HL-60 (cell line): ENCODE results near the gene APOL2.

Source experiments
- CTCF ChIP-seq: IDR thresholded peaks from one replicate; pipeline ENCODE4 v1.5.1; 2011; ENCODE audit warnings: low read length, control low read depth, inconsistent platforms; ENCODE audit not compliant: insufficient read depth
- GABPA ChIP-seq: IDR thresholded peaks from 2 replicates; pipeline ENCODE4 v1.6.1; 2012; ENCODE audit warnings: low read depth
- POLR2AphosphoS5 ChIP-seq: IDR thresholded peaks from 2 replicates; pipeline ENCODE4 v1.6.1; 2012; ENCODE audit warnings: low read depth
- REST ChIP-seq: IDR thresholded peaks from 2 replicates; pipeline ENCODE4 v1.6.1; 2012; ENCODE audit warnings: low read depth; ENCODE audit not compliant: insufficient replicate concordance

GRCh38 chr22:36227806-36228205 lies 11.5 kb downstream of the APOL2 start:
- no peak for TF ChIP-seq CTCF
- TF ChIP-seq POLR2AphosphoS5, result no peak
- no peak for TF ChIP-seq REST
- TF ChIP-seq GABPA, result no peak
